ENCODE data around the gene GRB14.
A peak's percentile ranks its signal among the peaks of the same experiment; 100 is the strongest.

Gene GRB14

GRCh38 chr2:164613321-164613982, 7.8 kb downstream of the GRB14 start:
- DNase-seq: no peak

GRCh38 chr2:164609790-164610189, 11.5 kb downstream of the GRB14 start:
- no peak for DNase-seq

- no peak for DNase-seq
Measured at GRCh38 chr2:164606557-164606956, 14.7 kb downstream of the GRB14 start.

GRCh38 chr2:164605295-164605694, 16.0 kb downstream of the GRB14 start:
- DNase-seq: no peak

- DNase-seq: no peak
Measured at GRCh38 chr2:164600763-164601162, 20.5 kb downstream of the GRB14 start.

- peak; percentile 74 for DNase-seq
Measured at GRCh38 chr2:164599954-164600589, 21.2 kb downstream of the GRB14 start.

- peak; percentile 12 for DNase-seq
Measured at GRCh38 chr2:164597983-164598382, 23.3 kb downstream of the GRB14 start.

GRCh38 chr2:164595031-164595430, 26.3 kb downstream of the GRB14 start:
- no peak for DNase-seq

- no peak for DNase-seq
Measured at GRCh38 chr2:164593959-164594358, 27.3 kb downstream of the GRB14 start.

GRCh38 chr2:164593541-164593940, 27.7 kb downstream of the GRB14 start:
- DNase-seq: no peak

- DNase-seq: no peak
Measured at GRCh38 chr2:164589522-164589921, 31.8 kb downstream of the GRB14 start.

GRCh38 chr2:164581050-164581449, 40.2 kb downstream of the GRB14 start:
- DNase-seq: no peak

- no peak for DNase-seq
Measured at GRCh38 chr2:164574931-164575330, 46.4 kb downstream of the GRB14 start.

GRCh38 chr2:164570475-164570874, 50.8 kb downstream of the GRB14 start:
- no peak for DNase-seq

- DNase-seq: no peak
Measured at GRCh38 chr2:164569378-164569777, 51.9 kb downstream of the GRB14 start.

- no peak for DNase-seq
Measured at GRCh38 chr2:164568317-164568716, 53.0 kb downstream of the GRB14 start.

GRCh38 chr2:164567335-164567989, 53.8 kb downstream of the GRB14 start:
- DNase-seq: no peak

- DNase-seq: no peak
Measured at GRCh38 chr2:164565359-164565758, 55.9 kb downstream of the GRB14 start.

- DNase-seq: no peak
Measured at GRCh38 chr2:164562666-164563065, 58.6 kb downstream of the GRB14 start.

- no peak for DNase-seq
Measured at GRCh38 chr2:164561991-164562390, 59.3 kb downstream of the GRB14 start.

- no peak for DNase-seq
Measured at GRCh38 chr2:164561416-164561815, 59.9 kb downstream of the GRB14 start.

GRCh38 chr2:164560902-164561301, 60.4 kb downstream of the GRB14 start:
- DNase-seq: no peak

- DNase-seq: peak; percentile 53
Measured at GRCh38 chr2:164560181-164560792, 61.0 kb downstream of the GRB14 start.

- DNase-seq: no peak
Measured at GRCh38 chr2:164558450-164558849, 62.8 kb downstream of the GRB14 start.
